Measurements from ENCODE around the gene STYXL2. TPM values are rescaled to one million over a fixed set of nuclear protein-coding genes. Genes with fewer than 3 reads are reported as not detected.

The STYXL2 gene
- total and polyA plus RNA-seq, 9 of the 15 experiments (the other 6 are each of a cell fraction or from before 2014, with no cell fraction given), result not detected

GRCh38 chr1:167106119-167106461 lies 12.2 kb downstream of the STYXL2 start:
- Histone ChIP-seq H3K27me3 (ENCODE audit: control insufficient read depth in 2 of 2, insufficient read depth in 2 of 2, low read length in 2 of 2) (peaks cover 25 to 29% of the 10 kb centered on the region in 2 experiments), H3K79me2 (ENCODE audit: control insufficient read depth, insufficient read depth, low read length) (no peaks in the 10 kb centered on the region), H3K9ac (ENCODE audit: insufficient read depth in 1 of 2, low read depth in 2 of 2, low read length in 2 of 2) (no peak overlapping the region), H3K4me1 (replicated peaks in 1 of 2; ENCODE audit: control insufficient read depth in 2 of 2, insufficient read depth in 2 of 2, low read length in 2 of 2) (no peaks in the 10 kb centered on the region), H3K9me3 (replicated peaks; ENCODE audit: control insufficient read depth, insufficient read depth, low read depth, low read length) (no peaks in the 10 kb centered on the region), H3K27ac (ENCODE audit: extremely low read depth, low read depth, low read length) (no peak overlapping the region), H3K9me1 (ENCODE audit: control insufficient read depth, insufficient read depth, low read length) (no peaks in the 10 kb centered on the region), H4K20me1 (replicated peaks; ENCODE audit: control insufficient read depth, insufficient read depth, low read length) (no peaks in the 10 kb centered on the region), H3K36me3 (ENCODE audit: control insufficient read depth, insufficient read depth, low read length) (no peaks in the 10 kb centered on the region), H2AFZ (ENCODE audit: low read depth, low read length) (no peak overlapping the region), H3K4me2 (ENCODE audit: insufficient read depth, low read length) (no peak overlapping the region), H3K4me3 (no peak overlapping the region)
- no peak for ATAC-seq
- in situ Hi-C loops (cut with MboI) (no loop called here), intact Hi-C loops (cut with micrococcal nuclease) (no loop called here)
- BruUV-seq (replicated peaks), result no TSS peak
- 2% methylated on average over 4 of the region's 4 CpGs for WGBS (ENCODE audit: insufficient coverage, low coverage, missing lambda C conversion rate)
- ChIA-PET CTCF (ENCODE audit: low intra/inter-chr PET ratio) (no interaction called here), POLR2A (no interaction called here)
- no peak for FAIRE-seq
- DNase-seq (ENCODE audit: extremely low read depth in 1 of 4, low spot score in 3 of 4), result no peak
- TF ChIP-seq BRD9 (IDR thresholded peaks at IDR 0.05; ENCODE audit: low read depth, partially characterized antibody), result no peak
- TF ChIP-seq HNRNPH1 (optimal IDR thresholded peaks at IDR 0.05; ENCODE audit: low read depth, low read length), result no peak
- TF ChIP-seq CBX1 (IDR thresholded peaks at IDR 0.05; ENCODE audit: low read depth), result no peak
- no peak for TF ChIP-seq ZNF644 (tag; IDR thresholded peaks at IDR 0.05; ENCODE audit: low read depth)
- no peak for TF ChIP-seq CREM (IDR thresholded peaks at IDR 0.05; ENCODE audit: low read depth)
- no peak for TF ChIP-seq RFX1 (IDR thresholded peaks at IDR 0.05)
- TF ChIP-seq EWSR1 (IDR thresholded peaks at IDR 0.05; ENCODE audit: borderline replicate concordance, low read depth, partially characterized antibody), result no peak
- TF ChIP-seq IFI16 (CRISPR knock-in tag; IDR thresholded peaks at IDR 0.05), result no peak
- no peak for TF ChIP-seq NR2F6 (CRISPR knock-in tag; IDR thresholded peaks at IDR 0.05)
- TF ChIP-seq ETV5 (CRISPR knock-in tag; IDR thresholded peaks at IDR 0.05; ENCODE audit: low read depth), result no peak
- TF ChIP-seq ZNF695 (CRISPR knock-in tag; IDR thresholded peaks at IDR 0.05), result no peak
